ENCODE data around the gene TECTA.

The TECTA gene

GRCh38 chr11:121153472-121153871 is 52.4 kb downstream of the TECTA start:
- POLR2A ChIA-PET = no interaction called here
- DNase-seq (ENCODE audit: extremely low spot score) = no peak
- TF ChIP-seq CTCF (IDR thresholded peaks at IDR 0.05; ENCODE audit: control extremely low read depth, extremely low read depth, low read depth, missing control alignments) = no peak
- CTCF ChIA-PET = interaction anchor here (0.9 to 1.6 kb wide), 4 partner anchors 9 to 41 kb away, joined by 3 to 4 read pairs (median 4); no protein-coding TSS in a partner anchor

GRCh38 chr11:121154486-121155314 is 53.7 kb downstream of the TECTA start:
- DNase-seq (ENCODE audit: extremely low spot score) = no peak
- CTCF ChIA-PET = interaction anchor here (1.5 to 1.6 kb wide), 2 partner anchors 11 to 40 kb away, joined by 4 read pairs; no protein-coding TSS in a partner anchor
- POLR2A ChIA-PET = no interaction called here
- TF ChIP-seq CTCF (IDR thresholded peaks at IDR 0.05; ENCODE audit: control extremely low read depth, extremely low read depth, low read depth, missing control alignments) = no peak

DNA sequence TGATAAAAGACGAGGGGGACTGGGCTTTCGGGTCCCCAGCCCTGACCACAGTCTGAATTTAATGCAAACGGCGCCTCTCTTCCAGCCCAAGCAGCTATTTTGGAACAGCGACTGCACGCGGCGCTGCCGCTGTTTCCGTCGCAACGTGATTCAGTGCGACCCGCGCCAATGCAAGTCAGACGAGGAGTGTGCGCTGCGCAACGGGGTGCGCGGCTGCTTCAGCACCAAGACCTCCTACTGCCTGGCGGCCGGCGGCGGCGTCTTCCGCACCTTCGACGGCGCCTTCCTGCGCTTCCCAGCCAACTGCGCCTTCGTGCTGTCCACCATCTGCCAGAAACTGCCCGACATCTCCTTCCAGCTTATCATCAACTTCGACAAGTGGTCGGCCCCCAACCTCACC is 56.7 kb downstream of the TECTA start:
- CTCF ChIA-PET = interaction anchor here (1.6 kb wide), 1 partner anchor 37 kb away, joined by 7 read pairs; no protein-coding TSS in a partner anchor
- POLR2A ChIA-PET = no interaction called here
- no peak for TF ChIP-seq CTCF (IDR thresholded peaks at IDR 0.05; ENCODE audit: control extremely low read depth, extremely low read depth, low read depth, missing control alignments)
- no peak for DNase-seq (ENCODE audit: extremely low spot score)

DNA sequence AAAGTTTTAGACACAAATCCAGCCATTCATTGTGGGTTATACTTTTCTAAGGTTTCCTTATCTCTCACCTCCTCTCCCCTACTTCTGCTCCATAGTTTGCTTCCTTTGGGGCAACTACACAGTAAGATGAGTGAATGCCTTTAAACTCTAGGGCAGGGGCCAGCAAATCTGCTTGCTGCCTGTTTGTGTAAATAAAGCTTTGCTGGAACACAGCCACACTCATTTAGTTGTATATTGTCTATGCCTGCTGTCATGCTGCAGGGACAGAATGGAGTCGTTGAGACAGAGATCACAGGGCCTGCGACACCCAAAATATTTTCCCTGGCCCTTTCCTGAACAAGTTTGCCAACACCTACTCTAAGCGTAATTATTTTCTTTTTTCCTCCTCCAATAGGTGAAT is 58.7 kb downstream of the TECTA start:
- ChIA-PET POLR2A (no interaction called here), CTCF (no interaction called here)
- no peak for DNase-seq (ENCODE audit: extremely low spot score)
- TF ChIP-seq CTCF (IDR thresholded peaks at IDR 0.05; ENCODE audit: control extremely low read depth, extremely low read depth, low read depth, missing control alignments) = no peak

DNA sequence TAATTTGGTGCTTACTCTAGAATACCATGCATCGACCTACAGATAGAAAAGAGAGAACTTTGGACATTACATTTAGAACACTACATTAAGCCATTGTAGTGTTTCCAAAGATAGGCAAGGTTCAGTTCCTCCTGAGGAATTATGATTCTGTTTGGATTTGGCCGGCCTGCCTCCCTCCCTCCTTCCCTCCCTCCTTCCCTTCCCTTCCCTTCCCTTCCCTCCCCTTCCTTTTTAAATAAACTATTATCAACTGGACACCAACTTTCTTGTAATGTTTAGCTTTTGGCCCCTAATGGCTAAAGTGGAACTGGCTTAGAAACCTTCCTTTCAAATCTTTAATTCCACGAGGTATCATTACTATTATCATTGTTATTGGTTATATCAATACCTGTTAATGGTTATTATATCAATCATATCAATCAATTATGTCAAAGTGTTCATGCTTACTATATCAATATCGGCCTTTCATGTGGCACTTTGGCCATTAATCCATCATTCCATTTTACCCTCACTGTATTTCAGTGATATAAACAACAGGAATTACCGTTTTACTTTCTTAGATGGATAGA is 60.4 kb downstream of the TECTA start:
- POLR2A ChIA-PET = no interaction called here
- CTCF ChIA-PET = interaction anchor here (1.5 to 1.7 kb wide), 3 partner anchors 8 to 33 kb away, joined by 4 to 5 read pairs (median 4); no protein-coding TSS in a partner anchor

More for the DNA sequence above, 60.4 kb downstream of the TECTA start:
- no peak for TF ChIP-seq CTCF (IDR thresholded peaks at IDR 0.05; ENCODE audit: control extremely low read depth, extremely low read depth, low read depth, missing control alignments)
- DNase-seq (ENCODE audit: extremely low spot score) = no peak

All from GM10248 (cell line).